ENCODE measurements around the gene GORAB.

GORAB gene

DNA sequence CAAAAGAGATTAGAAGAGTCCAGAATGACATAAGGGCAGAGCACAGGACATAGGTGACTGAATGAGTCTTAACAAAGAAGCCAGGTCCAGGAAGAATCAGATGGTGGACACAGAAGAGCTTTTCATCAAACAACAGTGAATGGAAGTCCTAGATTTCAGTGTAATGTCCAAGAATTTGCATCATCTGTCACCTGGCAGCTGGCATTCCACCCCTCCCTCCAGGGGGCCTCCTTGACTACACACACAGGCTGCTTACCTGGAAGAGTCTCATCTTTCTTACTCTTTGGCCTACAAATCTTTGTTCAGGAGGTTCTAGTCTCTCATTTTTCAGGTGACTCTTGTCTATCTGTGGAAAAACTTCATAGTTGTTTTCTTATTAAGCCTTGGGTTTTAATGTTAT, 36.2 kb downstream of the GORAB start:
- peaks cover 0 to 4% (median 3%) of the 10 kb centered on the region in 4 experiments for H3K4me1 ChIP-seq (ENCODE audit: control extremely low read depth in 1 of 4, control insufficient read depth in 4 of 4, insufficient read depth in 4 of 4, low read length in 3 of 4)
- no peaks in the 10 kb centered on the region for H3K27me3 ChIP-seq (replicated peaks in 2 of 5; ENCODE audit: control insufficient read depth in 4 of 5, insufficient read depth in 5 of 5, low read length in 4 of 5)
- H3K9me3 ChIP-seq (ENCODE audit: control extremely low read depth in 1 of 5, control insufficient read depth in 4 of 5, insufficient read depth in 2 of 5, low read depth in 1 of 5, low read length in 4 of 5), result no peaks in the 10 kb centered on the region
- DNase-seq, result no peak
- H3K36me3 ChIP-seq (ENCODE audit: control insufficient read depth in 4 of 4, insufficient read depth in 4 of 4, low read length in 3 of 4), result no peaks in the 10 kb centered on the region
- POLR2A ChIA-PET, result no interaction called here
- CTCF ChIA-PET, result no interaction called here
- H3K27ac ChIP-seq (ENCODE audit: insufficient read depth in 1 of 2, low read depth in 1 of 2, low read length in 2 of 2, poor library complexity in 1 of 2, severe bottlenecking in 2 of 2), result no peak overlapping the region
- H3K4me3 ChIP-seq (ENCODE audit: control insufficient read depth in 1 of 7, extremely low read depth in 1 of 7, insufficient read depth in 4 of 7, low read depth in 2 of 7, low read length in 6 of 7), result no peak overlapping the region

DNA sequence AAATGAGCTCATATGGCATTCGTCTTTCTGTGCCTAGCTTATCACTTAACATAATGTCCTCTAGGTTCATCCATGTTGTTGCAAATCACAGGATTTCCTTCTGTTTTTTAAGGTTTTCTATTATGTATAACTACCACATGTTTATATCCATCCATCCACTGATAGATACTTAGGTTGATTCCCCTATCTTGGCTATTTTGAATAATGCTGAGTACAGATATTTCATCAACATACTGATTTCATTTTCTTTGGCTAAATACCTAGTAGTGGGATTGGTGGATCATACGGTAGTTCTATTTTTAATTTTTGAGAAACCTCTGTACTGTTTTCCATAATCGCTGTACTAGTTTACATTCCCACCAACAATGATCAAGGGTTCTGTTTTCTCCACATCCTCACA, 45.0 kb downstream of the GORAB start:
- no peak overlapping the region for H3K27ac ChIP-seq (ENCODE audit: insufficient read depth in 1 of 2, low read depth in 1 of 2, low read length in 2 of 2, poor library complexity in 1 of 2, severe bottlenecking in 2 of 2)
- peaks cover 0 to 1% (median 0%) of the 10 kb centered on the region in 5 experiments for H3K27me3 ChIP-seq (replicated peaks in 2 of 5; ENCODE audit: control insufficient read depth in 4 of 5, insufficient read depth in 5 of 5, low read length in 4 of 5)
- H3K4me1 ChIP-seq (ENCODE audit: control extremely low read depth in 1 of 4, control insufficient read depth in 4 of 4, insufficient read depth in 4 of 4, low read length in 3 of 4), result no peaks in the 10 kb centered on the region
- 100% methylated on average over 1 of the region's 3 CpGs for WGBS (ENCODE audit: insufficient coverage)
- DNase-seq, result no peak
- H3K36me3 ChIP-seq (ENCODE audit: control insufficient read depth in 4 of 4, insufficient read depth in 4 of 4, low read length in 3 of 4), result no peaks in the 10 kb centered on the region
- no peak overlapping the region for H3K4me3 ChIP-seq (ENCODE audit: control insufficient read depth in 1 of 7, extremely low read depth in 1 of 7, insufficient read depth in 4 of 7, low read depth in 2 of 7, low read length in 6 of 7)
- no peaks in the 10 kb centered on the region for H3K9me3 ChIP-seq (ENCODE audit: control extremely low read depth in 1 of 5, control insufficient read depth in 4 of 5, insufficient read depth in 2 of 5, low read depth in 1 of 5, low read length in 4 of 5)
- ChIA-PET CTCF (no interaction called here), POLR2A (interaction anchor here (0.6 kb wide), 1 partner anchor 648 kb away, joined by 3 read pairs; no protein-coding TSS in a partner anchor)

DNA sequence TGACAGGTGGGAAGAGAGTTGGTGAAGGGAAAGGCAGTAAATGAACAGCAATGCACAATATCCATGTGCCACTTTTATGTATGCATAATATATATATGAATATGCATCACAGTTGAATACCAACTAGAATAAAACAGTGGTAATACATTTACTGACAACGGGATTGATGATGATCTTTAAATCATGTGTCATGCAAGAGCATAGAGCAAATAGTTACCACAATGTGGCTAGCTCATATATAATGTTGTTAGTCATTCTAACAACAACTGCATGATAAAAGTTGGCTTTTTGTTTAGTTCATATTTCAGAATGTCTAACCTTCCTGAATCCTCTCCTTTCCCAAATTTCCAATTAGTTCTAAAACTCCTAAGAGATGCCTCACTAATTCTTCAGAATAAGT, 46.4 kb downstream of the GORAB start:
- H3K4me1 ChIP-seq (ENCODE audit: control extremely low read depth in 1 of 4, control insufficient read depth in 4 of 4, insufficient read depth in 4 of 4, low read length in 3 of 4), result no peaks in the 10 kb centered on the region
- H3K27me3 ChIP-seq (replicated peaks in 2 of 5; ENCODE audit: control insufficient read depth in 4 of 5, insufficient read depth in 5 of 5, low read length in 4 of 5), result peaks cover 0 to 1% (median 0%) of the 10 kb centered on the region in 5 experiments
- no CpG with 5 or more reads among the region's 1 CpG for WGBS (ENCODE audit: insufficient coverage)
- ChIA-PET CTCF (no interaction called here), POLR2A (no interaction called here)
- no peaks in the 10 kb centered on the region for H3K36me3 ChIP-seq (ENCODE audit: control insufficient read depth in 4 of 4, insufficient read depth in 4 of 4, low read length in 3 of 4)
- H3K4me3 ChIP-seq (ENCODE audit: control insufficient read depth in 1 of 7, extremely low read depth in 1 of 7, insufficient read depth in 4 of 7, low read depth in 2 of 7, low read length in 6 of 7), result no peak overlapping the region
- no peak overlapping the region for H3K27ac ChIP-seq (ENCODE audit: insufficient read depth in 1 of 2, low read depth in 1 of 2, low read length in 2 of 2, poor library complexity in 1 of 2, severe bottlenecking in 2 of 2)
- no peaks in the 10 kb centered on the region for H3K9me3 ChIP-seq (ENCODE audit: control extremely low read depth in 1 of 5, control insufficient read depth in 4 of 5, insufficient read depth in 2 of 5, low read depth in 1 of 5, low read length in 4 of 5)
- DNase-seq, result no peak

DNA sequence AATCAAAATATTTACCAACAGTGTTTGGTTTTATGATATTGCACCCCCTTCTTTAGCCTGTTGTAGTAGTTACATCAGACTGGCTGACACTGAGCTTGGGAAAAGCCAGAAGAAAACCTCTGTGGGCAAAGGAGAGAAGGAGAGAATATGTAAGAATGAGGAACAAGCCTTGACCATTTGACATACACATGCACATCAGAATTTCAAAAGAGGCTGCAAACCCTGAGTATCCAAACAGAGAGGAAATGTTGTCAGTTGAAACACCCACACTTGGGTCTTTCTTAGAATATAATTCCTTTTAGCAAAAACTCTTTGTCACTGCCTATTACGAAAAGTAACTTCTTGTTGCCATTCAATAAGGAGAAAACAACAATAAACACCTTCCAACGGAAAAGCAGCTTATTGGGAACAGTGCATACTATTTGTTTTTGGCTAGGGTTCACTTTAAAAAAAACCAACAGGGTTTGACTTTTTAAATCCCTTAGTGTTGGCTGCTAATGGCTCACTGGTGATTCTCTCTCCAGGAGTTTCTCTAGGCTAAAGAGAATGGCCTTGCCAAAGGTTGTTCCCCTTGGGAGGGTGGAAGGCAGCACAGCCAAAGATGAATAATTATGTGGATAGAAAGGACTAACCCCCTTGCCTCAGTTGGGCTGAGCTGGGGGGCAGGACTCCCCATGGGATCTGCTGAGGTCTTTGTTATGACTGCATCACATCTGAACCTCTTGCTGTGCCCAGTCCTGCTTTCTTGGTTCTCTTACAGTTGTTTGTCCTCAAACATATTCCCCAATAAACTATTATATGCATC, 48.9 kb downstream of the GORAB start:
- Histone ChIP-seq H3K4me3 (ENCODE audit: control insufficient read depth in 1 of 7, extremely low read depth in 1 of 7, insufficient read depth in 4 of 7, low read depth in 2 of 7, low read length in 6 of 7) (no peak overlapping the region), H3K27ac (ENCODE audit: insufficient read depth in 1 of 2, low read depth in 1 of 2, low read length in 2 of 2, poor library complexity in 1 of 2, severe bottlenecking in 2 of 2) (no peak overlapping the region), H3K27me3 (replicated peaks in 2 of 5; ENCODE audit: control insufficient read depth in 4 of 5, insufficient read depth in 5 of 5, low read length in 4 of 5) (peaks cover 0 to 1% (median 0%) of the 10 kb centered on the region in 5 experiments), H3K9me3 (ENCODE audit: control extremely low read depth in 1 of 5, control insufficient read depth in 4 of 5, insufficient read depth in 2 of 5, low read depth in 1 of 5, low read length in 4 of 5) (no peaks in the 10 kb centered on the region), H3K36me3 (ENCODE audit: control insufficient read depth in 4 of 4, insufficient read depth in 4 of 4, low read length in 3 of 4) (no peaks in the 10 kb centered on the region), H3K4me1 (ENCODE audit: control extremely low read depth in 1 of 4, control insufficient read depth in 4 of 4, insufficient read depth in 4 of 4, low read length in 3 of 4) (no peaks in the 10 kb centered on the region)
- POLR2A ChIA-PET, result no interaction called here
- no peak for DNase-seq
- WGBS (ENCODE audit: insufficient coverage), result no CpG with 5 or more reads among the region's 2 CpGs
- CTCF ChIA-PET, result no interaction called here

DNA sequence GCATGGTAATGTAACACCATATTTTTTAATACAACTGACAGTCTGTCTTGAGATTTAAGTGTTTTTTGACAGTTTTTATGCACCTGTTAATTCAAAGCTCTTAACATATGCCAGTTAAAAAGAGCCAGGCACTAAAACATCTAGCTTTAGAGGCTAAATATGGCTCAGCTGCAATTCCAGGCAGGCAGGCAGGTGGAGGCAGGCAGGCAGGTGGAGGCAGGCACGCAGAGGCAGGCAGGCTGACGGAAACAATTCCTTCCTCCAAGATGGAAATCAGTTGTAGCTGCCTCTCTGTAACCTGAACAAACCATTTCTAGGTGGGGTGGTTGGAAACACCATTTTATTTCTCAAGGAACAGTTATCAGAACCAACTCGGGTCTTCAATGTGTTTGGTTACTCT, 51.2 kb downstream of the GORAB start:
- Histone ChIP-seq H3K36me3 (ENCODE audit: control insufficient read depth in 4 of 4, insufficient read depth in 4 of 4, low read length in 3 of 4) (no peaks in the 10 kb centered on the region), H3K4me3 (ENCODE audit: control insufficient read depth in 1 of 7, extremely low read depth in 1 of 7, insufficient read depth in 4 of 7, low read depth in 2 of 7, low read length in 6 of 7) (no peak overlapping the region), H3K9me3 (ENCODE audit: control extremely low read depth in 1 of 5, control insufficient read depth in 4 of 5, insufficient read depth in 2 of 5, low read depth in 1 of 5, low read length in 4 of 5) (no peaks in the 10 kb centered on the region), H3K4me1 (ENCODE audit: control extremely low read depth in 1 of 4, control insufficient read depth in 4 of 4, insufficient read depth in 4 of 4, low read length in 3 of 4) (peaks cover 0 to 5% (median 0%) of the 10 kb centered on the region in 4 experiments), H3K27me3 (replicated peaks in 2 of 5; ENCODE audit: control insufficient read depth in 4 of 5, insufficient read depth in 5 of 5, low read length in 4 of 5) (peaks cover 0 to 1% (median 0%) of the 10 kb centered on the region in 5 experiments), H3K27ac (ENCODE audit: insufficient read depth in 1 of 2, low read depth in 1 of 2, low read length in 2 of 2, poor library complexity in 1 of 2, severe bottlenecking in 2 of 2) (no peak overlapping the region)
- CTCF ChIA-PET, result no interaction called here
- POLR2A ChIA-PET, result no interaction called here
- no peak for DNase-seq
- WGBS (ENCODE audit: insufficient coverage), result no CpG with 5 or more reads among the region's 3 CpGs

GRCh38 chr1:170586321-170587252, 54.6 kb downstream of the GORAB start:
- peak in 2 of 3 donors; percentile 45 to 55 for DNase-seq
- WGBS (ENCODE audit: insufficient coverage), result 45% methylated on average over 7 of the region's 11 CpGs
- peaks cover 0 to 12% (median 5%) of the 10 kb centered on the region in 5 experiments for H3K27me3 ChIP-seq (replicated peaks in 2 of 5; ENCODE audit: control insufficient read depth in 4 of 5, insufficient read depth in 5 of 5, low read length in 4 of 5)
- no peaks in the 10 kb centered on the region for H3K9me3 ChIP-seq (ENCODE audit: control extremely low read depth in 1 of 5, control insufficient read depth in 4 of 5, insufficient read depth in 2 of 5, low read depth in 1 of 5, low read length in 4 of 5)
- ChIA-PET POLR2A (no interaction called here), CTCF (no interaction called here)
- peaks cover 0 to 5% (median 0%) of the 10 kb centered on the region in 4 experiments for H3K4me1 ChIP-seq (ENCODE audit: control extremely low read depth in 1 of 4, control insufficient read depth in 4 of 4, insufficient read depth in 4 of 4, low read length in 3 of 4)
- no peaks in the 10 kb centered on the region for H3K36me3 ChIP-seq (ENCODE audit: control insufficient read depth in 4 of 4, insufficient read depth in 4 of 4, low read length in 3 of 4)
- peak overlapping the region in 2 of 7 experiments; percentile 19 to 57 for H3K4me3 ChIP-seq (ENCODE audit: control insufficient read depth in 1 of 7, extremely low read depth in 1 of 7, insufficient read depth in 4 of 7, low read depth in 2 of 7, low read length in 6 of 7)
- no peak overlapping the region for H3K27ac ChIP-seq (ENCODE audit: insufficient read depth in 1 of 2, low read depth in 1 of 2, low read length in 2 of 2, poor library complexity in 1 of 2, severe bottlenecking in 2 of 2)

GRCh38 chr1:170587253-170587593, 55.3 kb downstream of the GORAB start:
- Histone ChIP-seq H3K36me3 (ENCODE audit: control insufficient read depth in 4 of 4, insufficient read depth in 4 of 4, low read length in 3 of 4) (no peaks in the 10 kb centered on the region), H3K27me3 (replicated peaks in 2 of 5; ENCODE audit: control insufficient read depth in 4 of 5, insufficient read depth in 5 of 5, low read length in 4 of 5) (peaks cover 0 to 15% (median 8%) of the 10 kb centered on the region in 5 experiments), H3K27ac (ENCODE audit: insufficient read depth in 1 of 2, low read depth in 1 of 2, low read length in 2 of 2, poor library complexity in 1 of 2, severe bottlenecking in 2 of 2) (no peak overlapping the region), H3K9me3 (ENCODE audit: control extremely low read depth in 1 of 5, control insufficient read depth in 4 of 5, insufficient read depth in 2 of 5, low read depth in 1 of 5, low read length in 4 of 5) (no peaks in the 10 kb centered on the region), H3K4me1 (ENCODE audit: control extremely low read depth in 1 of 4, control insufficient read depth in 4 of 4, insufficient read depth in 4 of 4, low read length in 3 of 4) (peaks cover 0 to 5% (median 0%) of the 10 kb centered on the region in 4 experiments), H3K4me3 (ENCODE audit: control insufficient read depth in 1 of 7, extremely low read depth in 1 of 7, insufficient read depth in 4 of 7, low read depth in 2 of 7, low read length in 6 of 7) (peak overlapping the region in 2 of 7 experiments; percentile 19 to 57)
- CTCF ChIA-PET, result no interaction called here
- POLR2A ChIA-PET, result no interaction called here
- WGBS (ENCODE audit: insufficient coverage), result 83% methylated on average over 4 of the region's 4 CpGs
- DNase-seq, result no peak

Measured in common myeloid progenitor, CD34-positive (primary cell).